ENCODE measurements around the gene SLC25A47. TPM values are rescaled to one million over a fixed set of nuclear protein-coding genes. Genes with fewer than 3 reads are reported as not detected.
A peak's percentile ranks its signal among the peaks of the same experiment; 100 is the strongest.

The SLC25A47 gene
- total RNA-seq, 1 experiment from 2014 or later = 0.07 TPM

DNA sequence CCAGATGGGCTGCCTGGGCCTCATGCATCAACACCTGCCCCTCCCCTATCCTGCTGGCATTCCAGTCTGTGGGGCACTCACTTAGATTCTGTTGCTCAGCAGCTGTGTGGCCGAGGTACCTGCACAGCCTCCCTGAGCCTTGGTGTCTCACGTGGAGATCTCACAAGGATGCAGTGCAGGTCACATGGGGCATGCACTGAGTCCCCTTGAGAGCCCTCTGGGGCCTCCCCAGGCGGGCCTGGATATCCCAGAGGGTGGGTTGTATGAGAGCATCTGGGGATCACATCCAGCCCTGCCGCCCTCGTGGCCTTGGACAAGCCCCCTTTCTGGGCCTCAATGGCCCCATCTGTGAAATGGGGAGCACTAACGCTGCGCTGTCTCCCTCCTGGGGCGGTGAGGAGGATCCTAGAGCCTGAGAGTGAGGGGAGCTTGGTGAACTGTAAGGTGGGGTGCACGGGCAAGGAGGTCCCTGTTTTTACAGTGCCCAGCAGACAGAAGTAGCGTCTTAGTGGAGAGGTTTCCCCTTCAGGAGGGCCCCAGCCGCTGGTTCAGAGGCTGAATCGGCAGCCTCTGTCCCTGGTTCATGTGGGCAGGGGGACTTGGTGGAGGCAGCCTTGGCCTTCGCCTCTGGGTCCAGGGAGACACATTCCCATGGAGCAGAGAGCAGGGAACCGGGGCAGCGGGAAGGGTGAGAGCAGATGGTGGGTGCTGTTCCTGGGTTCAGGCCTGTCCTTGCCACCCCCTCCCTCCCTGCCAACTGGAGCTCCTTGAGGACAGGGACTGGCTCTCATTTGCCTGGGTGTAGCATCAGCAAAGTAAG is 791 bp upstream of the SLC25A47 start:
- Histone ChIP-seq H3K4me3 (ENCODE audit: insufficient read depth, low read depth, low read length) (no peak overlapping the region), H3K36me3 (replicated peaks; ENCODE audit: control insufficient read depth, insufficient read depth, low read length) (no peaks in the 10 kb centered on the region), H3K27me3 (ENCODE audit: control insufficient read depth, insufficient read depth, low read length) (no peaks in the 10 kb centered on the region)
- no peak for DNase-seq

- H3K36me3 ChIP-seq (replicated peaks; ENCODE audit: control insufficient read depth, insufficient read depth, low read length) = no peaks in the 10 kb centered on the region
- DNase-seq = no peak
- no peaks in the 10 kb centered on the region for H3K27me3 ChIP-seq (ENCODE audit: control insufficient read depth, insufficient read depth, low read length)
- no peak overlapping the region for H3K4me3 ChIP-seq (ENCODE audit: insufficient read depth, low read depth, low read length)
These were observed 786 bp downstream of the SLC25A47 start for GRCh38 chr14:100323942-100324307.

DNA sequence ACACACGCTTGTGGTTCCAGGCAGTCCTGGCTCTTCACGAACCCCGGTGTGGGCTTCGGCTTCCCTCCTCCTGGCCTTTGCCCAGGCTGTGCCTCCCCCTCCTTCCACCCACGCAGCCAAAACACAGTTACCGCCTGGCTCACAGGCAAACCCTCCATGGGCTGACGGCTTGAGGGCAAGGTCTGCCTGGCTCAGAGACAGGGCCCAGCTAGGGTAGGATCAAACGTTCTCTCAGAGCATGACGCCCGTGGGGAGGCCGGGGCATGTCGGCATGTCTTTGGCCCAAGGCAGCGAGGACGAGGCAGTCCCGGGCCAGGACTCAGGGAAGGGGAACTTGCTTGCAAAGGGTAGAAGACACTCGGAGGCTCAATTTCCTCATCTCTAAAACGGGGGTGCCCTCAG is 2.1 kb downstream of the SLC25A47 start:
- no peaks in the 10 kb centered on the region for H3K36me3 ChIP-seq (replicated peaks; ENCODE audit: control insufficient read depth, insufficient read depth, low read length)
- DNase-seq = no peak
- no peaks in the 10 kb centered on the region for H3K27me3 ChIP-seq (ENCODE audit: control insufficient read depth, insufficient read depth, low read length)
- H3K4me3 ChIP-seq (ENCODE audit: insufficient read depth, low read depth, low read length) = no peak overlapping the region

DNA sequence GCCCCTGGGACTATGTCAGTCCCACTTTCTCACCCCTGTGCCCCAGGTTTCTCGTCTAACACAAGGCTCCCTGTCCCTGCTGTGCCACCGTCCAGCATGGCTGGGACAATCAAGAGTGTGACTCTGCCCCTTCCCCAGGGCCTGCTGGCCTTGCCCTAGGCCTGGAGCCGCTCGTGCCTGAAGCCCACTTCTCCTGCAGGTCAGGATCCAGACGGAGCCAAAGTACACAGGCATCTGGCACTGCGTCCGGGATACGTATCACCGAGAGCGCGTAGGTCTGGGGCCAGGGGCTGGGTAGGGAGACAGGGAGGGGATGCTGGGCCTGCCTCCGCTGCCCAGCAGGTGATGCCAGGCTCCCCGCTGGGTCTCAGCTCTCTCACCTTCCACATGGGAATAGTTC is 2.8 kb downstream of the SLC25A47 start:
- no peak for DNase-seq
- Histone ChIP-seq H3K36me3 (replicated peaks; ENCODE audit: control insufficient read depth, insufficient read depth, low read length) (no peaks in the 10 kb centered on the region), H3K27me3 (ENCODE audit: control insufficient read depth, insufficient read depth, low read length) (no peaks in the 10 kb centered on the region), H3K4me3 (ENCODE audit: insufficient read depth, low read depth, low read length) (no peak overlapping the region)

DNA sequence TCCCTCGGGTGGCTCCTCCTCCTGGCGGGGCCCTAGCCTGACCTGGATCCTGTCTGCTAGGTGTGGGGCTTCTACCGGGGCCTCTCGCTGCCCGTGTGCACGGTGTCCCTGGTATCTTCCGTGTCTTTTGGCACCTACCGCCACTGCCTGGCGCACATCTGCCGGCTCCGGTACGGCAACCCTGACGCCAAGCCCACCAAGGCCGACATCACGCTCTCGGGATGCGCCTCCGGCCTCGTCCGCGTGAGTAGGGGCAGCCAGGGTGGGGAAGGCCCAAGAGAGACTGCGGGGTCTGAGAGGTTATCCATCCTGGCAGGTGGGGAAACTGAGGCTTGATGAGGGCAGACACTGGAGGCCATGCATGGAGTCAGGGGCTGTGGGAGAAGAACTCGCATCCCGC is 4.0 kb downstream of the SLC25A47 start:
- Histone ChIP-seq H3K27me3 (ENCODE audit: control insufficient read depth, insufficient read depth, low read length) (no peaks in the 10 kb centered on the region), H3K4me3 (ENCODE audit: insufficient read depth, low read depth, low read length) (no peak overlapping the region), H3K36me3 (replicated peaks; ENCODE audit: control insufficient read depth, insufficient read depth, low read length) (no peaks in the 10 kb centered on the region)
- no peak for DNase-seq

GRCh38 chr14:100328495-100329163 is 5.5 kb downstream of the SLC25A47 start:
- peak; percentile 63 for DNase-seq
- Histone ChIP-seq H3K4me3 (ENCODE audit: insufficient read depth, low read depth, low read length) (no peak overlapping the region), H3K36me3 (replicated peaks; ENCODE audit: control insufficient read depth, insufficient read depth, low read length) (no peaks in the 10 kb centered on the region), H3K27me3 (ENCODE audit: control insufficient read depth, insufficient read depth, low read length) (no peaks in the 10 kb centered on the region)

DNA sequence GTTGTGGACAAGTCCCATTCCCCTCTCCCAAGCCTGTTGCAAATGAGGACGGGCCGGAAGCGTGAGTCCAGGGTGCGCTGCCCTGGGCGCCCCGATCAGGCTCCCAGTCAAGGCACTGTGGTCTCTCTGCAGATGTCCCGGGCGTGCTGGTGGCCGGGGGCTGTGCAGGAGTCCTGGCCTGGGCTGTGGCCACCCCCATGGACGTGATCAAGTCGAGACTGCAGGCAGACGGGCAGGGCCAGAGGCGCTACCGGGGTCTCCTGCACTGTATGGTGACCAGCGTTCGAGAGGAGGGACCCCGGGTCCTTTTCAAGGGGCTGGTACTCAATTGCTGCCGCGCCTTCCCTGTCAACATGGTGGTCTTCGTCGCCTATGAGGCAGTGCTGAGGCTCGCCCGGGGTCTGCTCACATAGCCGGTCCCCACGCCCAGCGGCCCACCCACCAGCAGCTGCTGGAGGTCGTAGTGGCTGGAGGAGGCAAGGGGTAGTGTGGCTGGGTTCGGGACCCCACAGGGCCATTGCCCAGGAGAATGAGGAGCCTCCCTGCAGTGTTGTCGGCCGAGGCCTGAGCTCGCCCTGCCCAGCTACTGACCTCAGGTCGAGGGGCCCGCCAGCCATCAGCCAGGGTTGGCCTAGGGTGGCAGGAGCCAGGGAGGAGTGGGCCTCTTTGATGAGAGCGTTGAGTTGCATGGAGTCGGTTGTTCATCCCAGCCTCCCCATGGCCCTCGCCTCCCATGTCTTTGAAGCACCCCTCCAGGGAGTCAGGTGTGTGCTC is 6.3 kb downstream of the SLC25A47 start:
- no peaks in the 10 kb centered on the region for H3K27me3 ChIP-seq (ENCODE audit: control insufficient read depth, insufficient read depth, low read length)
- H3K36me3 ChIP-seq (replicated peaks; ENCODE audit: control insufficient read depth, insufficient read depth, low read length) = no peaks in the 10 kb centered on the region; the same call in none of the 2 replicates
- peak; percentile 64 for DNase-seq
- H3K4me3 ChIP-seq (ENCODE audit: insufficient read depth, low read depth, low read length) = no peak overlapping the region

DNA sequence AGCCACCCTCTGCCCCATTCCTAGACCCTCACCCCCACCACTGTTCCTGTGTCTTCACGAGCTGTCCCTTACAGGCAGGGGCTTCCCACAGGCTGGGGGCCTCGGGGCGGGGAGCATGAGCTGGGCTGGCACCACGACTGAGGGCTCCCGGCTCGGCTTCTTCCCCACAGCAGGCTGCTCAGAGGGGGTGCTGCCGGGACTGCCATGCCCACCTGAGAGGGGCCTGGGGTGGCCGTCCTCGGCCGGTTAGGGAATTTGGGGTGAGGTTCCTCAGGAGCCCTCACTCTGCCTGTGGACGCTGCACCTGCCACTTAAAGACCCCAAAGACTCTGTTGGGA is 6.8 kb downstream of the SLC25A47 start:
- DNase-seq = no peak
- Histone ChIP-seq H3K36me3 (replicated peaks; ENCODE audit: control insufficient read depth, insufficient read depth, low read length) (peaks cover 4% of the 10 kb centered on the region), H3K27me3 (ENCODE audit: control insufficient read depth, insufficient read depth, low read length) (no peaks in the 10 kb centered on the region), H3K4me3 (ENCODE audit: insufficient read depth, low read depth, low read length) (no peak overlapping the region)

GRCh38 chr14:100330388-100330931 is 7.3 kb downstream of the SLC25A47 start:
- Histone ChIP-seq H3K36me3 (replicated peaks; ENCODE audit: control insufficient read depth, insufficient read depth, low read length) (peaks cover 4% of the 10 kb centered on the region), H3K4me3 (ENCODE audit: insufficient read depth, low read depth, low read length) (no peak overlapping the region), H3K27me3 (ENCODE audit: control insufficient read depth, insufficient read depth, low read length) (no peaks in the 10 kb centered on the region)
- DNase-seq = peak; percentile 70

GRCh38 chr14:100332071-100332639 is 9.0 kb downstream of the SLC25A47 start:
- Histone ChIP-seq H3K4me3 (ENCODE audit: insufficient read depth, low read depth, low read length) (no peak overlapping the region), H3K27me3 (ENCODE audit: control insufficient read depth, insufficient read depth, low read length) (no peaks in the 10 kb centered on the region), H3K36me3 (replicated peaks; ENCODE audit: control insufficient read depth, insufficient read depth, low read length) (peaks cover 10% of the 10 kb centered on the region)
- DNase-seq = no peak

DNA sequence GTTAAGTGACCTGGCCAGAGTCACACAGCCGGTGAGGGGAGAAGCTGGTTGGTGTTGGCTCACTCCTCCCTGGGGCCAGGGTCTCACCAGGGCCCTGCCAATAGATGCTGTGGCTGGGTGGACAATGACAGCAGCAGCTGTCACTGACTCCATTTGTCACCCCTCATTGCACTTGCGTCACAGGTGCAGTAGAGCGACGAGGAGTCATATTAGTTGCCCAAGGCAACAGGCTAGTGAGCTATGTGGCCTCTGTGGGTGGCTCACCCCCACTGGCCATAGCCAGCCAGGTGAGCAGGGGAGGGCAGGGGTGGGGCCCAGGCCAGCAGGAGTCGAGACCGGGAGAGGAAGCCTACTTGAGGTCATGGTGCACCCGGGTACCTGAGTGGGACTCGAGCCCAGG is 9.7 kb downstream of the SLC25A47 start:
- no peak for DNase-seq

GRCh38 chr14:100333311-100333710 is 10.2 kb downstream of the SLC25A47 start:
- H3K36me3 ChIP-seq (replicated peaks; ENCODE audit: control insufficient read depth, insufficient read depth, low read length) = peaks cover 14% of the 10 kb centered on the region
- H3K27me3 ChIP-seq (ENCODE audit: control insufficient read depth, insufficient read depth, low read length) = no peaks in the 10 kb centered on the region
- H3K4me3 ChIP-seq (ENCODE audit: insufficient read depth, low read depth, low read length) = no peak overlapping the region
- DNase-seq = no peak

More for the DNA sequence above, 9.7 kb downstream of the SLC25A47 start:
- H3K27me3 ChIP-seq (ENCODE audit: control insufficient read depth, insufficient read depth, low read length) = no peaks in the 10 kb centered on the region
- H3K4me3 ChIP-seq (ENCODE audit: insufficient read depth, low read depth, low read length) = no peak overlapping the region
- peaks cover 11% of the 10 kb centered on the region for H3K36me3 ChIP-seq (replicated peaks; ENCODE audit: control insufficient read depth, insufficient read depth, low read length)

DNA sequence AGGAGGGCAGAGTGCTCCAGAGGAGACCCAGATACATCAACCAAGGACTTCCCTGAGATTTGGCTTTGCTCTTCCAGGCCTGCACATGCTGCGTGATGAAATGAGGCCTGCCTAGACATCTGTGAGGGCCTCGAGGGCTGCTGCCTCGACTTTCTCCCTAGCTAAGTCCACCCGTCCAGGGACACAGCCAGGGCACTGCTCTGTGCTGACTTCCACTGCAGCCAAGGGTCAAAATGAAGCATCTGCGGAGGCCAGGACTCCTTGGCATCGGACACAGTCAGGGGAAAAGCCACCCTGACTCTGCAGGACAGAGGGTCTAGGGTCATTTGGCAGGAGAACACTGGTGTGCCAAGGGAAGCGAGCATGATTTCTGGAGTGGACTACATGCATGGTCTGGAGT is 10.7 kb downstream of the SLC25A47 start:
- Histone ChIP-seq H3K27me3 (ENCODE audit: control insufficient read depth, insufficient read depth, low read length) (no peaks in the 10 kb centered on the region), H3K36me3 (replicated peaks; ENCODE audit: control insufficient read depth, insufficient read depth, low read length) (peaks cover 14% of the 10 kb centered on the region)
- DNase-seq = peak; percentile 19

DNA sequence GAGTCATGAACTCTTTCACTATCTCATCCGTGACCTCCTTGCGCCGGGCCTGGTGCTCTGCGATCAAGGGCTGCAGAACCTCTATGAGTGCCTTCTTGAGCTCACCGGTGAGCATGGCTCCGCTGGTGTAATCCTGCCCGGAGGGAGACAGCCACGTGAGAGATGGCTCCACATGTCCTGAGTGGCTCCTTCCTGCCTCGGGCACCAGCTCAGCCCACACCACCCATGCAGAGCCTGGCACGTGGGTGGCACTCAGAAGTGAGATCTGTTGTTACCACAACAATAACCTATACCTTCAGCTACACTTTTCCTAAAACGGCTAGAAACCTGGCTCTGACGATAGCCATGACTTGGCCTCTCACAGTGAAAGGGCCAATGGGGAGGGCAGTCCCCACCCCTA is 11.8 kb downstream of the SLC25A47 start:
- H3K36me3 ChIP-seq (replicated peaks; ENCODE audit: control insufficient read depth, insufficient read depth, low read length) = peaks cover 18% of the 10 kb centered on the region
- no peaks in the 10 kb centered on the region for H3K27me3 ChIP-seq (ENCODE audit: control insufficient read depth, insufficient read depth, low read length)
- no peak overlapping the region for H3K4me3 ChIP-seq (ENCODE audit: insufficient read depth, low read depth, low read length)
- peak; percentile 11 for DNase-seq

More for the DNA sequence above, 10.7 kb downstream of the SLC25A47 start:
- no peak overlapping the region for H3K4me3 ChIP-seq (ENCODE audit: insufficient read depth, low read depth, low read length)
